GM23248 (cell line): ENCODE results near the gene EPHA3. TPM values are rescaled to one million over a fixed set of nuclear protein-coding genes. Genes with fewer than 3 reads are reported as not detected.

Experiments used
- DNase-seq: peaks from one replicate; pipeline ENCODE4 v3.0.0-alpha.2; 2015
- H2AFZ ChIP-seq: fragments of 200-600 bp; sonication (generic); 2 replicates; pipeline ENCODE4 v1.6.1; 2016; ENCODE audit warnings: antibody characterized with exemption
- H3F3A ChIP-seq: fragments of 200-600 bp; sonication (generic); 2 replicates; pipeline ENCODE4 v1.6.1; 2016; ENCODE audit warnings: mild to moderate bottlenecking, antibody characterized with exemption, mixed run types; ENCODE audit not compliant: insufficient read depth
- H3K27ac ChIP-seq: fragments of 200-600 bp; sonication (generic); 2 replicates; pipeline ENCODE4 v1.5.1; 2016; ENCODE audit warnings: mild to moderate bottlenecking
- H3K27me3 ChIP-seq: fragments of 200-600 bp; sonication (generic); replicated peaks from 2 replicates; pipeline ENCODE4 v1.6.1; 2016; ENCODE audit warnings: mild to moderate bottlenecking; ENCODE audit not compliant: insufficient read depth
- H3K36me3 ChIP-seq: fragments of 200-600 bp; sonication (generic); 2 replicates; pipeline ENCODE4 v1.6.1; 2016; ENCODE audit warnings: low read depth, mild to moderate bottlenecking
- H3K4me1 ChIP-seq: fragments of 200-600 bp; sonication (generic); 2 replicates; pipeline ENCODE4 v1.6.1; 2016; ENCODE audit warnings: mild to moderate bottlenecking; ENCODE audit not compliant: insufficient read depth
- H3K4me2 ChIP-seq: fragments of 200-600 bp; sonication (generic); one replicate; pipeline ENCODE4 v1.6.1; 2016; ENCODE audit warnings: mild to moderate bottlenecking; ENCODE audit not compliant: unreplicated experiment
- H3K4me3 ChIP-seq: fragments of 200-600 bp; sonication (generic); 2 replicates; pipeline ENCODE4 v1.5.1; 2016; ENCODE audit warnings: mild to moderate bottlenecking
- H3K79me2 ChIP-seq: fragments of 200-600 bp; sonication (generic); 2 replicates; pipeline ENCODE4 v1.6.1; 2016; ENCODE audit warnings: mild to moderate bottlenecking; ENCODE audit not compliant: insufficient read depth
- H3K9ac ChIP-seq: fragments of 200-600 bp; sonication (generic); 2 replicates; pipeline ENCODE4 v1.6.1; 2016; ENCODE audit warnings: mild to moderate bottlenecking
- H3K9me2 ChIP-seq: fragments of 200-600 bp; sonication (generic); 2 replicates; pipeline ENCODE4 v1.6.1; 2016; ENCODE audit warnings: mixed run types, mild to moderate bottlenecking, moderate library complexity; ENCODE audit not compliant: insufficient read depth
- H3K9me3 ChIP-seq: fragments of 200-600 bp; sonication (generic); one replicate; pipeline ENCODE4 v1.6.1; 2017; ENCODE audit warnings: low read depth
- H4K20me1 ChIP-seq: fragments of 200-600 bp; sonication (generic); 2 replicates; pipeline ENCODE4 v1.6.0; 2016; ENCODE audit not compliant: insufficient read depth
- EZH2 ChIP-seq: fragments of 200-600 bp; sonication (generic); IDR thresholded peaks from 2 replicates; pipeline ENCODE4 v1.6.1; 2018; ENCODE audit warnings: antibody characterized with exemption, mild to moderate bottlenecking; ENCODE audit not compliant: insufficient read depth, poor library complexity, severe bottlenecking
- EZH2phosphoT487 ChIP-seq: fragments of 200-600 bp; sonication (generic); IDR thresholded peaks from 2 replicates; pipeline ENCODE4 v1.6.1; 2018; ENCODE audit warnings: antibody characterized with exemption, moderate library complexity, mild to moderate bottlenecking, low read depth; ENCODE audit not compliant: insufficient read depth
- WGBS, 2 experiments: methylation state at CpG; one replicate each; pipeline ENCODE4 v1.1.6; 2015 to 2017; ENCODE audit warnings: low lambda C conversion rate in 2 of 2, low coverage in 1 of 2; ENCODE audit errors: missing lambda C conversion rate in 2 of 2; 5-methylcytosine and 5-hydroxymethylcytosine counted together
- in situ Hi-C: fragments of 300-500 bp; cut with MboI; formaldehyde crosslinking; loops from 2 replicates; pipeline ENCODE4 v1.15.0; 2020
- polyA plus RNA-seq: library from polyadenylated mRNA; unstranded; fragments of >200 nt; fragmentation: Nextera tagmentation; extraction: Ambion mirVana; gene quantifications from 2 replicates; pipeline ENCODE4 v1.2.1, GENCODE V29; 2016
- total RNA-seq: library from RNA; depleted of rRNA; stranded (reverse); fragments of >200 nt; shearing (Covaris generic); gene quantifications from 2 replicates; pipeline ENCODE4 v1.2.3, GENCODE V29; 2014

EPHA3 gene
- total and polyA plus RNA-seq, 2 experiments from 2014 or later: under 0.01 to 0.05 TPM

DNA sequence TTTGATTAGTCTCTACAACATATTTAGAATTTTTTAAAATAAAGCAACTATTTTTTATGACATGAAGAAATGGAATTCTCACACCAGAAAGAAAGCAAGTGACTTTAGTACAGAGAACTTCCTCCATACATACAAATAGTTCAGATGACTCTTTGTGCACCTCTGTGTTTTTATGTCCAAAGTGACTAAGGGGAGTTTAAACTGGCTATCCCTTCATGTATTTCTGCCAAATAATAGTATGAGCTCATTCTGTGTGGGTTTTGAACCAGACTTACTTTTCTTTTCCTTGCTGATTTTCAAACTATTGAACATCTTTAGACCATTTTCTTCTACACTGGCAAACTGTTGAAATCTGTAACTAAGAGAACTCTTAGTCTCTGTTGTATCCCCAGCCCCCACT is 196.3 kb downstream of the EPHA3 start:
- H3K9ac ChIP-seq: no peak overlapping the region
- no peaks in the 10 kb centered on the region for H3K9me2 ChIP-seq
- no peaks in the 10 kb centered on the region for H4K20me1 ChIP-seq
- H3K79me2 ChIP-seq: no peaks in the 10 kb centered on the region
- no peak overlapping the region for H3K4me3 ChIP-seq
- no peak for TF ChIP-seq EZH2phosphoT487
- TF ChIP-seq EZH2: no peak
- no peaks in the 10 kb centered on the region for H3K36me3 ChIP-seq
- DNase-seq: peak; percentile 72
- peak overlapping the region; percentile 25 for H3K4me2 ChIP-seq
- H2AFZ ChIP-seq: no peak overlapping the region
- H3K9me3 ChIP-seq: no peaks in the 10 kb centered on the region
- H3F3A ChIP-seq: no peaks in the 10 kb centered on the region
- no peak overlapping the region for H3K27ac ChIP-seq
- in situ Hi-C loops: no loop called here
- peaks cover 26% of the 10 kb centered on the region for H3K4me1 ChIP-seq
- H3K27me3 ChIP-seq: no peaks in the 10 kb centered on the region

DNA sequence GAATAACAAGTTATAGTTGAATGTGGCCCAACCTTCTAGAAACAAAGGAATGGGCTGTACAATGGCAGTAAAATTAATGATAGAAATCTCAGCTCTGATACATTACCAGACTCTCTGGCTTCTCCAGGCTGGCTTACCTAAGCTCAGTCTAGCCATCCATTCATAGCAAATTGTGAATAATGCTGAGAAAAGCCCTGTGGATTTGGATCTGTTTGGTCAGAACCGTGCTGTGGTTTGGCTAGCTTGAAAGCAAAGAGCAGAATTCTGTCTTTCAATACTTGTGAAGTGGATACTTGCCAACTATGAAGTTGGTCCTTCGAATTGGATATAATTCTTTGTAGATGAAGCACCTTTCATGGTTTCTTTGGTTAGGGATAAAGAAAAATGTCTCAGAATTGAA is 199.1 kb downstream of the EPHA3 start:
- H3K9me2 ChIP-seq: no peaks in the 10 kb centered on the region
- no peaks in the 10 kb centered on the region for H3K36me3 ChIP-seq
- H3K4me3 ChIP-seq: no peak overlapping the region
- H3K4me2 ChIP-seq: no peak overlapping the region
- DNase-seq: no peak
- no peaks in the 10 kb centered on the region for H4K20me1 ChIP-seq
- no peak for TF ChIP-seq EZH2
- TF ChIP-seq EZH2phosphoT487: no peak
- WGBS, 2 experiments: 55 to 57% methylated on average over 2 of the region's 2 CpGs
- H3K9ac ChIP-seq: no peak overlapping the region
- peaks cover 12% of the 10 kb centered on the region; the same call in 1 of the 2 replicates for H3F3A ChIP-seq
- H2AFZ ChIP-seq: no peak overlapping the region
- H3K4me1 ChIP-seq: peaks cover 29% of the 10 kb centered on the region
- no peaks in the 10 kb centered on the region for H3K9me3 ChIP-seq
- no peaks in the 10 kb centered on the region for H3K79me2 ChIP-seq
- in situ Hi-C loops: no loop called here
- H3K27ac ChIP-seq: no peak overlapping the region
- H3K27me3 ChIP-seq: no peaks in the 10 kb centered on the region

DNA sequence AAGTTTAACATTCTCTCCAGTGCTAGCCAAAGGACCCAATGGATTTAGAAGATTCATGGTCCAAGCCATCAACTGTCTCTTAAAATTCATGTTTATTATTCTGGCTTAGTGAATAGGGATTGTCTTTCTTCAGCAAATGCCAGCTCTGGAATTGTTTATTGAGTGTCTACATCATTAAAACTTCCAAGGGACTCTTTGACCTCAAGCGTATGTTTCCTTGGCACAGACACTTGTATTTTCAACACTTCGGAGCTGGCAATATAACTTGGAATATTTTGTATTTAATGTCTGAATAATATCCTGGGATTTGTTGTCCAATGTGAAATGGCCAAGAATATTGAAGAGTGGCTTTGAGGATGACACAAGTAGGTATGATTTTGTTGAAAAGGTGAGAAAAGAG is 204.2 kb downstream of the EPHA3 start:
- no peak overlapping the region for H3K4me3 ChIP-seq
- no peaks in the 10 kb centered on the region for H3K27me3 ChIP-seq
- TF ChIP-seq EZH2phosphoT487 (no peak), EZH2 (no peak)
- H3K9me3 ChIP-seq: no peaks in the 10 kb centered on the region
- H3K4me2 ChIP-seq: no peak overlapping the region
- no peak overlapping the region for H3K27ac ChIP-seq
- no peak for DNase-seq
- H2AFZ ChIP-seq: no peak overlapping the region
- H4K20me1 ChIP-seq: no peaks in the 10 kb centered on the region
- in situ Hi-C loops: no loop called here
- 33 to 39% methylated on average over 2 of the region's 2 CpGs for WGBS, 2 experiments
- no peak overlapping the region for H3K9ac ChIP-seq
- peaks cover 16% of the 10 kb centered on the region for H3K4me1 ChIP-seq
- H3K36me3 ChIP-seq: no peaks in the 10 kb centered on the region
- H3K9me2 ChIP-seq: no peaks in the 10 kb centered on the region
- H3F3A ChIP-seq: peaks cover 12% of the 10 kb centered on the region; the same call in 1 of the 2 replicates
- H3K79me2 ChIP-seq: no peaks in the 10 kb centered on the region

DNA sequence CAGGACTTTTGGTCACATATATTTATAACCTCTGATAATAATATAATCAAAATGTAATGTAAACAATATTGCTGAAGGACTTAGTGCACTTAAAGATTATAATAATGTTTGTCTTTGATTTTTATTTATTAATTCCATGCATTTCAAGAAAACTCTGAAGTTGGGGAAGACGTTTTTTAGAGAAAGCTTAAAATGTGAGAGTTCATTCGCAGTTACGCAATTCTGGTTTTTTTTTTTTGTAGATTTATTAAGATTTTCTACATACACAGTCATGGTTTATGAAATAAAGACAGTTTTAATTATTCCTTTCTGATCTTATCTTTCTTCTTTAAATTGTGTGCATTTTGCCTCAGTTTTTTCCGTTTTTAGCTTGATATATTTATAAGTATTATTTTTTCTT is 204.7 kb downstream of the EPHA3 start:
- Histone ChIP-seq H3K4me1 (peaks cover 16% of the 10 kb centered on the region), H2AFZ (no peak overlapping the region), H3K9me2 (no peaks in the 10 kb centered on the region), H3K9ac (no peak overlapping the region), H3K4me2 (no peak overlapping the region), H3K79me2 (no peaks in the 10 kb centered on the region), H3K9me3 (no peaks in the 10 kb centered on the region), H3K36me3 (no peaks in the 10 kb centered on the region), H3K27me3 (no peaks in the 10 kb centered on the region), H3K27ac (no peak overlapping the region), H3K4me3 (no peak overlapping the region), H3F3A (peaks cover 12% of the 10 kb centered on the region; the same call in 1 of the 2 replicates), H4K20me1 (no peaks in the 10 kb centered on the region)
- WGBS, 2 experiments: 81 to 87% methylated on average over 4 of the region's 4 CpGs
- in situ Hi-C loops: no loop called here
- TF ChIP-seq EZH2 (no peak), EZH2phosphoT487 (no peak)
- no peak for DNase-seq
